Measurements from ENCODE around the gene PRPSAP2.

Gene PRPSAP2

DNA sequence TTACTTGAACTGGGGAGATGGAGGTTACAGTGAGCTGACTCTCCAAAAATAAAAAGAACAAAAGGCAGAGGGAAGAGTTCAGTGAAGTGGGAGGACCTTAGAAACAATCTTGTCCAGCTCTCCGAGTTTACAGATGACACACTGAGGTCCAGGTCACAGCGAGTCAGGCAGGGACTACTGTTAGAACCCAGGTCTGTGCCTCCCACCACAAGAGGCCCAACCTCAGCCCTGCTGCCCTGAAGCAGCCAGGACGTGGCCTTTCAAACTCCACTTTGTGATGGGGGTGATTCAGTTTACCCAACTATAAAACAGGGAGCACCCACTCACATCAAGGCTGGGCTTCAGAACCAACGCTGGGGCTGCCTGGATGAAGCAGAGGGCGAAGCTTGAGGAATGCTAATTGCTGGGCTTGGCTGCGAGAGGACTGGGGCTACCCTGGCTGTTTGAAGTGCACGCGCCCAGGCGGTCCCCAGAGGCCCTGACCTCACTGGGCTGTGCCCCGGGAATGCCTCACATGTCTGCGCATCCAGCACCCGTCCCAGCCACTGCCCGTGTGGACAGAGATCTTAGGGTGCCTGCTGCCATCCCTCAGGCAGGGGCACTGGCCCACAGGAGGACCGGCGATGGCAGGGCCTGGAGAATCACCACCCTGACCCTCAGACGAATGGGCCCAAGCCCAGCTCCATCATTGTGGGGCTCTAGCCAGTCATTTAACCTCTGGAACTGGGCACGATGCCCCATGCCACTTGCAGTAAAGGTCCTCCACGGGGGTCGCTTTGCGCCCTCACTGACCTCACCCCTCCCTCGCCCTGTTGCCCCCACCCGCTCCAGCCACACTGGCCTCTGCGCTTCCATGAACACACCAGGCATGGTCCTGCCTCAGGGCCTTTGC is 105.4 kb downstream of the PRPSAP2 start:
- DNase-seq = no peak

DNA sequence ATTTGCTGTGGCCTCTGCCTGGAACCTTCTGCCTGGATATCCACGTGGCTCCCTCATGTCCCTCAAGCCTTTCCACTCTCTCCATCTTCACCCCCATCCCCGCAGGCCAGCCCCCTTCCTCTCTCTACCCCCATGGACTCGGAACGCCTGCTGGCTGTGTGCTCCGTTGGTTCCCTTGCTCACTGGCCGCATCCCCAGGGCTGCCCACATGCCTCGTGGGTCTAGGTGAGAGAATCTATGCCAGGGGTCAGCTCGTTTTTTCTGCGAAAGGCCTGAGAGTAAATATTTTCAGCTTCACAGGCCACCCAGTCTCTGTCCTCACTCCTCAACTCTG is 106.1 kb downstream of the PRPSAP2 start:
- DNase-seq = no peak

DNA sequence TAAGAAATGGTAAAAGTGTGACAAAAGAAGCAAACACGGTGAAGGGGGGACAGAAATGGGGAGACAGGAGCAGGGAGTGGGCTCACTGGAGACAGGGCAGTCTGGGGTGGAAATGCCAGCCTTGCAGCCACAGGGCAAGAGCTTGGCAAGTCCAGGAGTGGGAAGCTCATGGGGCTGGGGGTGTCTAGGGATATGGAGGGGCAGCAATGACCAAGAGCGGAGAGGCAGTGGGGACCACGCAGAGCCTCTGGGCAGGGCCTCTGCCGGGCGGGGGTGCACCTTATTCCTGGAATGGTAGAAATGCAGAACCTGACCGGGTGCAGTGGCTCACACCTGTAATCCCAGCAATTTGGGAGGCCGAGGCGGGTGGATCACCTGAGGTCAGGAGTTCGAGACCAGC is 106.6 kb downstream of the PRPSAP2 start:
- no peak for DNase-seq

DNA sequence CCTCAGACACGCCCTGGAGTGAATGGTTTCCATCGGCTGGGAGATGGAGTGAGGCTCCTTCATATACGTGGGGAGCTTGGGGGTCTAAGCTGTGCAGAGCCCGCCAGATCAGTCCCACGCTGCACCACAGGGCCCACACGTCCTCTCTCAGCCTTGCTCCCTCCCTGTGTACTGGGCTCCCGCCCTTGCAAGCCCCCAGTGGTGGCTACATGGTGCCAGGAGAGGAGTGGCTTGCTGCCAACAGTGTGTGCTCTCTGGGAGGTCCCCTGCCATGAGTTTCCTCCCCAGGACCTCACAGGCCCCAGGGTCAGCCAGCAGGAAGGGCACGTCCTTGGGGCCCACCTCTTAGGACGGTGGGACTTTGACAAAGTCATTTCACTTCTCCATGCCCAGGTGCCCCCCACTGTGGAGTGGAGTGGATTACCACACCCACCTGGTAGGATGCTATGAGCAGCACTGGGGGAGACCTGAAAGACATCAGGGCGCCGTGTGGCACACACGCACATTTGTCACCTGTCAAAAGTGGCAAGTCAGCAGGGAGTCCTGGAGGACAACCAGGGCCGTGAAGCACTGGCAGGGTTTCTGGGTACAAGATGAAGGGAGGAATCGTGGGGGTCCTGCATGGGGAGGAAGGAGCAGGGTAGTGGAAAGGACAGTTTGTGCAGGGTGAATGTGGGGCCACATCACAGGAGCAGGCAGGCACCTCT is 107.8 kb downstream of the PRPSAP2 start:
- no peak for DNase-seq

DNA sequence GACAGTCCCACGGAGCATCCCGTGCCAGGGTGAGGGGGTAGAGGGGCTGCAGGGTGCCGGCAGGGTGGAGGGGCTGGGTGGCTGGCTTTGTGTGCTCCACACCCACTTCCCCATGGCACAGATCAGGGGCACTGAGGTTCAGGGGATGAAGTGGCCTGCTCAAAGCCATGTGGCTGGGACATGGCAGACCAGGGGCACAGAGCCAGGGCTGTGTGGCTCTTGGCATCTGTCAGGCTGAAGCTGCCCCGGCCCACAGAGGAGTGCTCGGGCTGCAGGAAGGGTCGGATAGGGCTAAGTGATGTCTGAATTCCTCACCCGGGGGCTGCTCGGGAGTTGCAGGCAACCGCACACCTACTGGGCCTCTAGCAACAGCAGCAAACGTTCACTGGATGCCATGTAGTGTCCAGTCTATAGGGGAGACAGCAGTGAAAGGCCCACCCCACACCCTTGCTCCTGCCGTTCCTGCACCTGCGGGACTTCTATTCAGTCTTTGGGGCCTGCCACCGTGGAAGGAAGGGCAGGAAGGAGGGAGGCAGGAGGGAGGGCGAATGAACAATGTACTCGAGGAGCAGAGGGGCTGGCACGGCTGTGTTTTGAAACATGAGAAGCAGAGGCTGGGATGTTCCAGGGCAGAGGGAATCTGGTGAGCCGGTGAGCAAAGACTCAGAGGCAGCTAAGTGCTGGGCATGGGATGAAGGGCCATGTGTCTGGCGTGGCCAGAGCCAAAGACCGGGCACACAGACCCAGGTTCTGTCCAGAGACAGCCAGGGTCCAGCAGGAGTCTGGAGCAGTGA is 109.1 kb downstream of the PRPSAP2 start:
- DNase-seq = peak; percentile 43

DNA sequence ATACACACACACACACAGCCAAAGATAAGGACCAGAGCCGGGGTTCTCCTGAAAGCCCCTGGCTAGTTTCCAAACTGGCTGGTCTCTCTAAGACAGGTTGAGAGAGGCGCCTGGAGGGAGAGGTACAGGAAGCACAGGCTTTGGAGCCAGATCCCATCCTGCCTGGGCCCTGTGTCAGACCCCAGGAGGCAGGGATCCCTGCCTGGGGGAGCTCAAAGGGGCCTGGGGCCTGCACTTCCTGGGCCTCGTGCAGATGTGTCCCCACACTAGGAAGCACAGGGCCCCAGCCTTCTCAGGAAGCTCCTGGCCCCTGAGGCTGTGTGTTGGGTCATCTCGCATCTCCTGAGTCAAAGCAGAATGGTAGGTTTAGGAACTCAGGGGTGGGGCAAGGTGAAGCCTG is 110.0 kb downstream of the PRPSAP2 start:
- peak; percentile 9 for DNase-seq

DNA sequence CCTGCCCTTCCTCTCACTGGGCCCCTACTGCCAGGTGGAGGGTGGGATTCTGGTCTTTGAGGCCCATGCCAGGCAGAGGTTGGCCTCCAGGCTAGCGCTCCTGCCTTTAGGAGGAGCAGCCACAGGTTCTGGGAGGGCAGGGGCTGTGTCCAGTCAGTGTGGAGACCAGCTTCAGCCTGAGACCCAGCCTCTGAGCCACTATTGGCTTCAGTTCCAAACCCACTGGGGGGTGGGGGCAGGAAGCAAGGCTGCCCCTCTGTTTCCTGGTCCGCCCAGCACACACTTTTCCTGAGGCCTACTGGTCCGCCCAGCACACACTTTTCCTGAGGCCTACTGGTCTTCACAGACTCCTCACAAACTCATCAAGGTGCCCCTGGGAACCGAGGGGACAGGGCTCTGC is 110.4 kb downstream of the PRPSAP2 start:
- DNase-seq = no peak

DNA sequence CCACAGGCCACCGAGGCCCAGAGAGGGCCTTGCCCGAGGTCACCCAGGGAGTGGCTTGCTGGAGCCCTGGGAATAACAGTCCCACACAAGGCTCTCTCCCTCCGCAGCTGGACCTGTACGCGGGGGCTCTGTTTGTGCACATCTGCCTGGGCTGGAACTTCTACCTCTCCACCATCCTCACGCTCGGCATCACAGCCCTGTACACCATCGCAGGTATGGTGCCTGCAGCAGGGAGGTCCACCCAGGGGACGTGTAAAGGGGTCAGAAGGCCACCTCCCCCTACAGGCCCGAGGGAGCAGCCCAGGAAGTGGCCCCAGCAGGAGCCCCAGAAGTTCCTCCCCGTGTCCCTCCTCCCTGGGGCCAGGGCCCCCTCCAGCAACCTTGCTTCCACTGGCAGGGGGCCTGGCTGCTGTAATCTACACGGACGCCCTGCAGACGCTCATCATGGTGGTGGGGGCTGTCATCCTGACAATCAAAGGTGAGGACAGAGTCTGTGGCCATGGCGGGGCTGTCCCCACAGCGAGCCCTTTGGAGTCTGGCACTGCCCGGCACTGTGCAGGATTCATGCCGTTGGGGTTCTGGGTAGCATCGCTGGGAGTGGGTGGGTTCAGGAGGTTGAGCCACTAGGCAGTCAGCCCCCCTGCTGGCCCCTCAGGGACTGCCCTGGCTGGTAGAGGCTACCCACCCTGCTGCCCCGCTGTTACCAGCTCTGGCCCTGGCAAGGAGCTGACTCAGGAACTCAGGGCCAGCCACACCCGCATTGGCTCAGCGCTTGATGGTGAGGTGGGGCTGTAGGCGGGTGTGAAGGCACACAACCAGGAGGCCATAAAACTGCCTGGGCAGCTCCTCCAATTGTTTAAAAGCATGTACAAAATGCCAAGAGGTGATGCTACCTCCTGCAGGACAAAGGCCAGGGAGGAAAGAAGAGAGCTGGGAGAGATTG is 111.3 kb downstream of the PRPSAP2 start:
- DNase-seq = no peak

DNA sequence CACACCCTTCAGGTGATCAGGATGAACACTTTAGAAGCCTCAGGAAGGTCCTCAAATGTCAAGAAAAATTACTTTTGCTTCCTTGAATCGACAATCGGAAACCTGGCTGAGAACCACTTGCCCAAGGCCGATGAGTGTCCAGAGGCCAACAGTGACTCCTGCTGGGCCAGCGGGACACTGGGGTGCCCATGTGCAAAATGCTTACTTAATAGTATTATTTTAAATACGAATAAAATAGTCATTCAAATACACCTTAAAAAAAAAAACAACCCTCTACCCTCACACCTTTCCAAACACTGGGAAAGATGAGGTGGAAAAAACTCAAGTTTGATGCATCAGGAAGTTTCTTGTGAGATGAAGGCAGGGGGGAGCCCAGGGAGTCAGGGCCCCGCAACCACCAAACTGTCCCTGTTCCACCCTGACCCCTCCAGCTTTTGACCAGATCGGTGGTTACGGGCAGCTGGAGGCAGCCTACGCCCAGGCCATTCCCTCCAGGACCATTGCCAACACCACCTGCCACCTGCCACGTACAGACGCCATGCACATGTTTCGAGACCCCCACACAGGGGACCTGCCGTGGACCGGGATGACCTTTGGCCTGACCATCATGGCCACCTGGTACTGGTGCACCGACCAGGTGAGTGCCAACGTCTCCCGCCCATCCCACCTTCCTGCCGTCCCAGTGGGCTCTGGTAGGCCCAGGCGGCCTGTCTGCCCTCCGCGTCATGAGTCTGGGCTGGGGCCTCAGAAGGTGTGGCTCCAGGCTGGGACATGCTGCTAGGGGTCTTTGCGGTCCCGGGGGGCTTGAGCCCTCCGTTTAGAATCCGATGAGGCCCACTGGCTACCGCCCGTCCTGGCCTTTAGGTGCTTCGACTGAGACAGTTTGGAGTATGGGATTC is 112.9 kb downstream of the PRPSAP2 start:
- DNase-seq = no peak

DNA sequence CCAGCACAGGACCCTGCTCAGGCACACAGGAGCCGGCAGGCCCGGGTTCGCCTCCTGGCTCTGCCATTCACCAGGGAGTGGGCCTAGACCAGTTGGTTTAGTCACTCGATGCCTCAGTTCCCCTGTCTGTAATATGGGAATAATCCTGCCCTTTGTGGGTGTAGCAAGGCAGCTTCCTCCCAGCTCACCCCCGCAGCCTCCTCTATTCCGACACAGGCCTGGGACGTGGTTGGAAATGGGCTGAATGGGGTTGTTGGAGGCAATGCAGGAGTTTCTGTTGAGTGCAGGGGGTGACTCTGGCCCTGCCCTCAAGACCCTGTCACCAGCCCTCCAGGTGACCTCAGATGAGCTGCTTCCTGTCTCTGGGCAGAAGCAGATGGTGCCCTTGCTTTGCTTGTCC is 113.9 kb downstream of the PRPSAP2 start:
- no peak for DNase-seq

DNA sequence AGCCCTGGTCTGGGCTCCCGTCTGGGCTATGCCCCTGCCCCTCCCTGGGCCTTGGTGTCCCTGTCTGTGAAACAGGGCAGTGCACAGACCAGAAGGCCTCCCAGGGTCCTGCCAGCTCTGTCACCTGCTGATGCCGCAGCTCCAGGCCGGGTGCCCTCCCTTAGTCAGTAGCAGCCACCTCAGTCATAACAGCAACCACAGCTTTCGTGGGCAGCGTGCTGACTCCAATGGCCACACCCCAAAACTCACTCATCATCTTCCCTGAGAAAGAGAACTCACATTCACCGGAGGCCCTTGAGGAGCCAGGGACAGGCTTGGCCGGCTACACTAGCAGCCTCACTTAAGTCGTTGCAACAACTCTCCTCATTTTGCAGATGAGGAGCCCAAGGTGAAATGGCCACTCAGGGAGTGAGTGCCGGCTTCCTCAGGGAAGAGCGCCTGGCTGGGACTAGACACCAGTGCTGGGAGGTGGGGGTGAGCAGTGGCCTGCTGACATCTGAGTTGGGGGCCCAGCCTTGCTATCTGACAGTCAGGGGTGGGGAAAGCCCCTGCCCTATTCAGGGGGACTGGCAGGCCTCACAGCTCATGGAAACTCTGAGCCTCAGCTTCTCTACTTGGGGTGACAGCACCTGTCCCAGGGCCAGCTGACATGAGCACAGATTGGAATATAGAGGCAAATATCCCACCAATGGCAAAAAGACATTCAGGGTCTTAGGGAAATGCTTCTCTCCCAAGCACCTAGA is 116.6 kb downstream of the PRPSAP2 start:
- no peak for DNase-seq

DNA sequence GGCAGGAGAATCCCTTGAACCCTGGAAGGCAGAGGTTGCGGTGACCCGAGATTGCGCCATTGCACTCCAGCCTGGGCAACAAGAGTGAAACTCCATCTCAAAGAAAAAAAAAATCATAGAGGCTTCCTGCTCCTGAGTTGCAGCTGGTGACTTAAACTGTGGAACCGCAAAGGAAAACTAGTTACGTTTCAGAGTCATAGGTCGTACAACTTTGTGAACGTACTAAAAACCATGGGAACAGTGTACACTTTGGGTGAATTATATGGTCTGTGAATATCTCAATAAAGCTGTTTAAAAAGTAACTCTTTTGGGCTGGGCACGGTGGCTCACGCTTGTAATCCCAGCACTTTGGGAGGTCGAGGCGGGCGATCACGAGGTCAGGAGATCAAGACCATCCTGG is 117.7 kb downstream of the PRPSAP2 start:
- no peak for DNase-seq

DNA sequence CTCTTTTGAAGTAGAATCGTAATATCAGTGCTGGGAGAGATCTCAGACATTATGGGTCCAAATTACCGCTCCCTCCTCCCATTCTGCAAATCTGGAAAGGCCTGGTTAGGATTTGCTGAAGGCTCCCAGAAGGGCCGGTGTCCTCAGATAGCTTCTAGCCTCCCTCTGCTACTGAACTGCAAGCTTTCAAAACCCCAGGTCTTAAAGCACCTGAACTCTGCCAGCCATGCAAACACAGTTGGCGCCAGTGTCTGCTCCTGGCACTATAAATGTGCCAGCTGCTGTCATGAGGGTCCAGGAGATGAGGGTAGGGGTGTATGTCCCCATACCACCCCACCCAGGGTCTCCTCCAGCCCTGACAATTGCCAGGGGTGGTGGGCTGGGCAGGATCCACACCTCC is 118.3 kb downstream of the PRPSAP2 start:
- no peak for DNase-seq

DNA sequence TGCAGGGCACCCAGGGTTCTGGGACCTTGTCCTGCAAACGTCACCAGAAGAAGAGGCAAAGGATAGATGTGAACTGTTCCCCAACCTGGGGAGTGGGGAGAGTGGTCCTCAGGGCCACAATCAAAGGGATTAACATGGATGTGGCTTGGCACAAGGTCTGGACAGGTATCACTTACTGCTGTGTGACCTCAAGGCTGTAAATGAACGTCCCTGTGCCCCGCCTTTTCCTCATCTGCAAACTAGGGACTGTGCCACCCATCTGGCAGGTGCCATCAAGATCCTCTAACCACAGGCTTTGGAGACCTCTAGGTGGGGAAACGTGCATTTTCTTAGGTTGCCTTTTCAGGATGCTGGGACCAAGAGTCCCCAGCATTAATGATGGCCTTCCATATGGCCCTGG is 119.1 kb downstream of the PRPSAP2 start:
- DNase-seq = no peak

DNA sequence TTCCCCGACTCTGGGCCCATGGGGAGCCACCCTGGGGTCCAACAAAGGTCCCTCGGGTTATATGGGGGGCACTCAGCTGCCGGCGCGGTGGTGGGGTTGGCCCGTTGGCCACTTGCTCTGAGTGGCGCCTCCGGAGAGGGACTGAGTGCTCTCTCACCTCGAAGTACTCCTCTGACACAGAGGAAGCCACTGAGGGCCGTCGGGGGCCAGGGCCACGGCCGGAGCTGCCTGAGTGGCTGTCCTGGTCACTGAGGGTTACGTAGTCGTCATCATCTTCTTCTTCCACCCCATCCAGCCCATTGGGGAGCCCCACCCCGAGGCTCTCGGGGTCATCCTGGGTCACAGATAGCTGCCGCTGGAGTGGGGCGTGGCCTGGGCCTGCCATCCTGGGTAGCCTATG is 119.7 kb downstream of the PRPSAP2 start:
- DNase-seq = no peak

DNA sequence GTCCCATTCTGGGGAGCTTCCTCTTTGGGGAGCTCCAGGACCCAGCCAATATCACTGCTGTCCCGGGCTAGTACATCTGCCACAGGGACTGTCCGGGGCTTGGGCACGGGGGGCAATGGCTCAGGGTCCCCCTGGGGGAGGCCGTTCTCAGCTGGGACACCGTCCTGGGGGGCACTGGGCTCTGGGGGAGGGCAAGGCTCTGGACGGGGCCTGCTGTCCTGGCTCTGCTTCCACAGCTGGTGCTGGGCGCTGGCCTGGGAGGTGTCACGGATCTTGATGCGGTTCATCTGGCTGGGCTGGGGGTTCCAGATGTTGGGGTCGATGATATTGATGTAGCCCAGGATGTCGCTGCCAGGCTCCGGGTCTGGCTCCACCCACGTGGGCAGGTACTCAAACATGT is 120.1 kb downstream of the PRPSAP2 start:
- no peak for DNase-seq

DNA sequence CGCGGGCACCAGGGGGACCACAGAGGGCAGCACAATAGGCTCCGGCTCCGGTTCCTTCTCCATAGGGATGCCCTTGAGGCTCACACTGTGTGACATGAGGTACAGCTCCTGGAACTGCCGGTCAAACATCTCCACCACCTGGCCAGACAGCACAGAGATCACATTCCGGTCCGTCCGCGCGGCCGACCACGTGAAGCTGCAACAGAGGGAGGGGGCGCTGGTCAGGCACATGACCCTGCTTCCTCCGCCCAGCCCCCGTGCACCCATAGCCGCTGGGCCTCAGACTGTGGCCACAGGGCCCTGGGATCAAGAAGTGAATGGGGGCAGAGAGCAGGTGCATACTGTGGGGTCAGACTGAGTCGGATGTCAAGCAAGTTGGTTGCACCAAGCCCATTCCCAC is 120.7 kb downstream of the PRPSAP2 start:
- no peak for DNase-seq

Data from NCI-H1092 treated with DMSO at 0.1 percent for 48 hours (cell line).